ENCODE measurements around the gene GUCA2A.
"Not testable (repeated sequence)": the region's sequence is repeated elsewhere in the genome, so short reads cannot be mapped to it uniquely, and the experiment has no call there.

The GUCA2A gene, protein sequence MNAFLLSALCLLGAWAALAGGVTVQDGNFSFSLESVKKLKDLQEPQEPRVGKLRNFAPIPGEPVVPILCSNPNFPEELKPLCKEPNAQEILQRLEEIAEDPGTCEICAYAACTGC

DNA sequence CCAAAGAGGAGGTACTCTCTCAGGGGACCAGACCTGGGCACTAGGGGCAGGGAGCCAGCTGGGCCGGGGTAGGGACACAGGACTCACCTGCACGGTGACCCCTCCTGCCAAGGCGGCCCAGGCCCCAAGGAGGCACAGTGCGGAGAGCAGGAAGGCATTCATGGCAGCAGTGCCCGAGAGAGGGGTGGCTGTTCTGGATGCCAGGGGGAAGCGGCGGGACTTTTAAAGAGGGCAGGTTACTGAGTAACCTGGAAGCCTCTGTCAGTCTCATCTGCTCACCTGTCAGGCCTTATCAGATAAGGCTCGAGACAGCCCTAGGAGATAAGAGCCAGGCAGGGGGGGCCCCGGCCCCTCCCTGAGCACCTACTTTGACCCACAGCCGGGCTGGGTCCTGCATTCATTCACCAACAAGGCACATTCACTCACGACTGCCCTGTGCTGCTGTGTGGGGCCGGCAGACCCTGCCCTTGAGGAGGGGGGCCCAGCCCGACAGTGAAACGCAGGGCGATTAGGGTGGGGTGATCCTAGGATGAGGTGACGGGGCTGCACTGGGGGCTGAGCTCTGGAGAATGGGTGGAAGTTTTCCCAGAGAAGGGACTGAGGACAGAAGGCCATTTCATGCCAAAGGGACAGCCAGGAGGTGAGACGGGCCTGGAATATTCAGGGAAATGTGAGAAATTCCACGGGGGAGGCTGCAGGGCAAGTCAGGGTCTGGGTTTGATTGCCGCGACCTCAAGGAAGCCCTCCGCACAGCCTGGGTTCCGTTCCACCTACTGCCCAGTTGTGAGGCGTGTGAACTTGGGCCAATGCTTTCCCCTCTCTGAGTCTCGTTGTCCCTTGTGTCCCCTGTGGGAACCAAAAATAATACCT, at the start of gene GUCA2A:
Gene GUCA2A, minus strand, starts transcription at position 195 of the 870 bp plus-strand sequence. Its CDS starts 33 bp downstream, at position 162.
- TF ChIP-seq, protein P1, sequence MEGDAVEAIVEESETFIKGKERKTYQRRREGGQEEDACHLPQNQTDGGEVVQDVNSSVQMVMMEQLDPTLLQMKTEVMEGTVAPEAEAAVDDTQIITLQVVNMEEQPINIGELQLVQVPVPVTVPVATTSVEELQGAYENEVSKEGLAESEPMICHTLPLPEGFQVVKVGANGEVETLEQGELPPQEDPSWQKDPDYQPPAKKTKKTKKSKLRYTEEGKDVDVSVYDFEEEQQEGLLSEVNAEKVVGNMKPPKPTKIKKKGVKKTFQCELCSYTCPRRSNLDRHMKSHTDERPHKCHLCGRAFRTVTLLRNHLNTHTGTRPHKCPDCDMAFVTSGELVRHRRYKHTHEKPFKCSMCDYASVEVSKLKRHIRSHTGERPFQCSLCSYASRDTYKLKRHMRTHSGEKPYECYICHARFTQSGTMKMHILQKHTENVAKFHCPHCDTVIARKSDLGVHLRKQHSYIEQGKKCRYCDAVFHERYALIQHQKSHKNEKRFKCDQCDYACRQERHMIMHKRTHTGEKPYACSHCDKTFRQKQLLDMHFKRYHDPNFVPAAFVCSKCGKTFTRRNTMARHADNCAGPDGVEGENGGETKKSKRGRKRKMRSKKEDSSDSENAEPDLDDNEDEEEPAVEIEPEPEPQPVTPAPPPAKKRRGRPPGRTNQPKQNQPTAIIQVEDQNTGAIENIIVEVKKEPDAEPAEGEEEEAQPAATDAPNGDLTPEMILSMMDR (IDR thresholded peaks at IDR 0.05; ENCODE audit: low read depth, low read length, missing control alignments): no peak
- no peak for DNase-seq (ENCODE audit: low read depth)

DNA sequence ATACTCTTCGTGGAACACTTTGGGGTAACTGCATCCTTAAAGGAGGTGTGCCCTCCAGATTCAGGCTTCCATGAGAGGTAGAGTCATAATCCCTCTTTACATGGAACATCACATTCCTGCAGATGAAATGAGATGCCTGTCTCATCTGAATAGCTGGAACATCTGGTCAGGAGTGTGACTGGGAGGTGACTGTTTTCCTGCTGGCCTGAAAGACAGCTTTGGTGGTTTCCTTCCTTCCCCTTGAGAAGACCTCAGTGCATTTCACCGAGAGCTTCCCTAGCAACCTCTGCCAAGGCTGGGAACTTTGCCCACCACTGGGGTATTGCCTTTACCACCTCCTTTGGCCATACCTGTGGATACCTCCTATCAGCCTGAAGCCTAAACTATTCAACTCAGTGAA, 46.7 kb upstream of the GUCA2A start:
- TF ChIP-seq, protein P1 (IDR thresholded peaks at IDR 0.05; ENCODE audit: low read depth, low read length, missing control alignments): no peak
- H3K4me3 ChIP-seq (ENCODE audit: low read depth, low read length): no peak overlapping the region
- DNase-seq (ENCODE audit: low read depth): no peak

More for the DNA sequence above, at the start of gene GUCA2A:
- no peak within 1 kb of the TSS for H3K4me3 ChIP-seq (ENCODE audit: low read depth, low read length)

DNA sequence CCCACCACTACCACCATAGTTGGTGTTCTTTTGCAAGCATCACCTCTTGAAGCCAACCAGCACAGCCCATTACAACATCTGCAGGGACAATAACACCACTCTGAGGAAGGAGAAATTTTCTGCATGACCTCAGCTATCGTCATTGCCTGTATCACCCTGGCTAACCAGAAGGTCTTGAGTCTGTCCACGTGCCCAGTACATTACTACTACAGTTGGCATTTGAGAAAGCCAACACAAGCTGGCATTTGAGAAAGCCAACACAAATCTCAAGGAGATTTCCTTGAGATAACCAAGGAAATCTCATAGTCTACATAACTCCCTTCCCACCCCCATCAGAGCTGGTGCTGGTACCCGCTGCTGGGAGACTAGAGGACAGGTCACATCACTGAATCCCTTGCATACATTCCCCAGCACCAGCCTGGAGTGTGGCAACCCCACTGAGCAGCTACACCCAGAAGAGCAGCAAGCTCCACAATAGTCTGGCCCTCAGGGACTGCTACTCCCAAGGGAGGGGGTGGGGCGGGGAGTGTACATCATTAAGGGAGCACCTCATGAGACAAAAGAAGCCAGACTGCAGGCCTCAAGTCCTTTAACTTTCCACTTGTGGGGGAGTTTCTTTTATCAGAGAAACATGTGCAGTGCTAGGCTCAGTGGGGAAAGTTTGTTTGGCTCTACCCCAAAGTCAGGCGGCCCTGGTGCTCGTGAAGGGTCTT, 46.0 kb upstream of the GUCA2A start:
- H3K4me3 ChIP-seq (ENCODE audit: low read depth, low read length): no peak overlapping the region
- TF ChIP-seq, protein P1 (IDR thresholded peaks at IDR 0.05; ENCODE audit: low read depth, low read length, missing control alignments): no peak
- no peak for DNase-seq (ENCODE audit: low read depth)

DNA sequence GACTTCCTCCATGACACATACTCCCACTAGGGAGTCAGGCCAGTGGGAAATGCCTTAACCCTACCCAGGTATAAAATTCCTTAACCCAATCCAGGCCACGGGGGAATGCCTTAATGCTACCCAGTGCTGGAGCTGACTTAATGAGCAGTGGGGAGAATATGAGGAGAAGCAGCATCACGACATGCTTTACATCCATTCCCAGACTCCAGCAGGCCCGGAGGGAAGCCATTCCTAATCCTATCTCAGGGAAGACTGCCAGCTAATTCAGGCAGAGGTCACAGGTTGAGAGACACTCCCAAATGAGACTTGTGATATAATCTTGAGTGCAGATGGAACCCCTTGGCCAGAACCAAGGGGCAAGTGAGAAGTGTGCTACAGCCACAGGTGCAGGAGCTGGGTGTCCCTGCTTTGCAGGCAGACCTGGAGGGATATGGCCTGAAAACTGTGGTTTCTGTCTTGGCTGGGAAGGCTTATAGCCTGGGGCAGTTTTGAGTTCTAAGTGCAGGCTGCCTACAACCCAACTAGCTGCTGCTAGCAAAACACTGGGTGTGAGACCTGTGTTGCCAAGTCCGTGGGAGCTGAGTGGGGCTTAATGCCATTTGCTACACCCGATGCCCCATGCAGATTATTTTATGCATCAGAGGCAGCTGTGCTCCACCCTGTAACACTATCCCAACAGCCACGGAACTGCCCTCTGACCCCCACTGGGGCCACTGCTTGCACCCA, 45.1 kb upstream of the GUCA2A start:
- TF ChIP-seq, protein P1 (IDR thresholded peaks at IDR 0.05; ENCODE audit: low read depth, low read length, missing control alignments): no peak
- DNase-seq (ENCODE audit: low read depth): no peak

DNA sequence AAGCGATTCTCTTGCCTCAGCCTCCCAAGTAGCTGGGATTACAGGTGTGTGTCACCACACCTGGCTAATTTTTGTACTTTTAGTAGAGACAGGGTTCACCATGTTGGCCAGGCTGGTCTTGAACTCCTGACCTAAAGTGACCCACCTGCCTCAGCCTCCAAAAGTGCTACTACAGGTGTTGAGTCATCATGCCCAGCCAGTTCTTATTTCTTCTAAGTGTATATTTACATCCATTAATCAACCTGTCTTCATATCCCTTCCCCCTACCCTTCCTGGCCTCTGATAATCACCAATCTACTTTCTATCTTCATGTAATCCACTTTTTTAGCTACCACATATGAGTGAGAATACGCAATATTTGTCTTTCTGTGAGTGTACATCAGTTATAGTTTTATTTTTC, 42.4 kb upstream of the GUCA2A start:
- not testable (repeated sequence) for H3K4me3 ChIP-seq (ENCODE audit: low read depth, low read length); DNase-seq (ENCODE audit: low read depth)

More for the DNA sequence above, 45.1 kb upstream of the GUCA2A start:
- no peak overlapping the region for H3K4me3 ChIP-seq (ENCODE audit: low read depth, low read length)

DNA sequence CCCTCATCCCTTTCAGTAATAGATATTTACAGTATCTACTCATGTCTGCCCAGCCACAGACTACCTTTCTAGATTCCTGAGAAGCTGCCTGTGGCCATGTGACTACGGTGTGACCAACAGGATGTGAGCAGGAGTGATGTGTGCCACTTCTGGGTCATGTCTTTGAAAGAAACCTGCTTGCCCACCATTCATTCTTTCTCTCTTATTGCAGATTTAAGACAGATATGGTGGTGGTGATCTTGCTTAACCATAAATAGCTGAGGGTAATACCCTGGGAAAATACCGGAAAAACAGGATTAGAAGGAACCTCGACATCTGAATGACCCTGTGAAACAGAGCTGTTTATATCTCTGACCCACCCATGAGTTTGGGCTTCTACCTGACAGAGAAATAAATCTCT, 41.6 kb upstream of the GUCA2A start:
- no peak overlapping the region for H3K4me3 ChIP-seq (ENCODE audit: low read depth, low read length)
- no peak for DNase-seq (ENCODE audit: low read depth)
- TF ChIP-seq, protein P1 (IDR thresholded peaks at IDR 0.05; ENCODE audit: low read depth, low read length, missing control alignments): no peak

DNA sequence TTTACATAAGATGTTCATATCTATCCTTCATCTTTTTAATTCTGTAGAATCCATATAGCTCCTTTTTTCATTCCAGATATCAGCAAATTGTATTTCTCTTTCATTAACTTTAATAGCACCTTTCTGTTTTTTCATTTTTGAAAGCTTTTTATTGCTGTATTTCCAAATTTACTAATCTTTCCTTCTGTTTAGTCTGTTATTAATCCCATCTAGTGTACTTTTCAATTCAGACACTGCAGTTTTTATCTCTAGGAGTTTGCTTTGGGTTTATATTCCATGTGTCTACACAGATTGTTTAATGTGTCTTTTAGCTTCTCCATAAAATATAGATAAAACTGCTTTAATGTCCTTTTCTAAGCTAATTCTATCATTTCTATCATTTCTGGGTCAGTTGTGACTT, 37.4 kb upstream of the GUCA2A start:
- no peak overlapping the region for H3K4me3 ChIP-seq (ENCODE audit: low read depth, low read length)
- TF ChIP-seq, protein P1 (IDR thresholded peaks at IDR 0.05; ENCODE audit: low read depth, low read length, missing control alignments): no peak

More for the DNA sequence above, 37.4 kb upstream of the GUCA2A start:
- no peak for DNase-seq (ENCODE audit: low read depth)
